Natural killer cell (primary cell): ENCODE results near the gene PTCH2. TPM values are rescaled to one million over a fixed set of nuclear protein-coding genes. Genes with fewer than 3 reads are reported as not detected.

Source experiments
- ATAC-seq, 3 donors: fragments of 150-1000 bp in 2 of 3; fragments of 200-7000 bp in 1 of 3; cut with Tn5 transposase; 1 replicate in 1 of 3; 2 replicates in 2 of 3; pipeline ENCODE4 v1.10.0; 2021; ENCODE audit warnings: mild to moderate bottlenecking in 2 of 3, moderate library complexity in 2 of 3
- DNase-seq, 2 donors: peaks; one replicate each; pipeline versions ENCODE4 v3.0.0 to v3.0.0-alpha.2; 2013 to 2021; ENCODE audit warnings: mixed read lengths in 1 of 2
- H3K27ac ChIP-seq: one replicate; pipeline ENCODE4 v1.5.1; 2013; ENCODE audit warnings: mild to moderate bottlenecking, low read length
- H3K27me3 ChIP-seq: one replicate; pipeline ENCODE4 v1.6.1; 2013; ENCODE audit warnings: low read length; ENCODE audit not compliant: control insufficient read depth, insufficient read depth
- H3K36me3 ChIP-seq: one replicate; pipeline ENCODE4 v1.6.1; 2013; ENCODE audit warnings: low read length; ENCODE audit not compliant: control insufficient read depth, insufficient read depth
- H3K4me1 ChIP-seq: one replicate; pipeline ENCODE4 v1.6.1; 2013; ENCODE audit warnings: low read length; ENCODE audit not compliant: control insufficient read depth, insufficient read depth
- H3K4me3 ChIP-seq: one replicate; pipeline ENCODE4 v1.5.1; 2013; ENCODE audit warnings: low read length
- H3K9me3 ChIP-seq: one replicate; pipeline ENCODE4 v1.6.1; 2013; ENCODE audit warnings: low read length; ENCODE audit not compliant: control insufficient read depth, insufficient read depth
- H3K27ac Mint-ChIP-seq, 2 donors: one replicate each; pipeline ENCODE4 v1.8.0; 2022; ENCODE audit warnings: mild to moderate bottlenecking in 2 of 2, mixed read lengths in 2 of 2, moderate library complexity in 1 of 2
- H3K27me3 Mint-ChIP-seq, 2 donors: one replicate each; pipeline ENCODE4 v1.8.0; 2022; ENCODE audit warnings: low read depth in 2 of 2, mixed read lengths in 2 of 2
- H3K36me3 Mint-ChIP-seq: one replicate; pipeline ENCODE4 v1.8.0; 2022; ENCODE audit warnings: mixed read lengths
- H3K4me1 Mint-ChIP-seq, 2 donors: one replicate each; pipeline ENCODE4 v1.8.0; 2022; ENCODE audit warnings: mixed read lengths in 2 of 2
- H3K4me3 Mint-ChIP-seq: one replicate; pipeline ENCODE4 v1.8.0; 2022; ENCODE audit warnings: mild to moderate bottlenecking, moderate library complexity, mixed read lengths
- H3K9me3 Mint-ChIP-seq, 2 donors: one replicate each; pipeline ENCODE4 v1.8.0; 2022; ENCODE audit warnings: mixed read lengths in 2 of 2
- CTCF ChIP-seq: fragments of 200-600 bp; IDR thresholded peaks from one replicate; pipeline ENCODE4 v1.8.0; 2022; ENCODE audit warnings: antibody characterized with exemption
- WGBS: methylation state at CpG from one replicate; pipeline ENCODE4 v1.1.7; 2013; ENCODE audit warnings: missing lambda C conversion rate; ENCODE audit not compliant: insufficient coverage; 5-methylcytosine and 5-hydroxymethylcytosine counted together
- intact Hi-C: fragments of 100-400 bp; cut with micrococcal nuclease; formaldehyde crosslinking; loops from one replicate; pipeline ENCODE4 v1.14.2; 2022
- total RNA-seq, 4 donors: library from RNA; stranded (reverse); fragments of 120-200 nt in 1 of 4; gene quantifications; one replicate each; pipeline versions ENCODE4 v1.2.3 to v1.2.4, GENCODE V29; 2013 to 2022

The PTCH2 gene
- total RNA-seq, 3 donors from 2014 or later (not counting 1 experiment from before 2014, with no cell fraction given): 1.8 to 3.1 (median 2.4) TPM

- Mint-ChIP-seq H3K4me3 (no peak overlapping the region), H3K27me3 (no peaks in the 10 kb centered on the region), H3K4me1 (no peaks in the 10 kb centered on the region), H3K9me3 (no peaks in the 10 kb centered on the region), H3K36me3 (no peaks in the 10 kb centered on the region), H3K27ac (no peak overlapping the region)
- no peak overlapping the region for H3K4me3 ChIP-seq
- H3K9me3 ChIP-seq: no peaks in the 10 kb centered on the region
- intact Hi-C loops: no loop called here
- H3K27ac ChIP-seq: no peak overlapping the region
- no peak for TF ChIP-seq CTCF
- peaks cover 3% of the 10 kb centered on the region for H3K4me1 ChIP-seq
- ATAC-seq: no peak
- no peaks in the 10 kb centered on the region for H3K27me3 ChIP-seq
- H3K36me3 ChIP-seq: peaks cover 2% of the 10 kb centered on the region
- WGBS: 95% methylated on average over 4 of the region's 7 CpGs
- no peak for DNase-seq
Measured at GRCh38 chr1:44857446-44857845, 14.4 kb upstream of the PTCH2 start.

- H3K4me3 ChIP-seq: no peak overlapping the region
- no peaks in the 10 kb centered on the region for H3K9me3 ChIP-seq
- DNase-seq (no peak), ATAC-seq (no peak)
- TF ChIP-seq CTCF: no peak
- no peaks in the 10 kb centered on the region for H3K4me1 ChIP-seq
- H3K27me3 Mint-ChIP-seq: no peaks in the 10 kb centered on the region
- H3K4me3 Mint-ChIP-seq: no peak overlapping the region
- no peak overlapping the region for H3K27ac Mint-ChIP-seq
- H3K36me3 Mint-ChIP-seq: no peaks in the 10 kb centered on the region
- no peaks in the 10 kb centered on the region for H3K27me3 ChIP-seq
- peaks cover 2% of the 10 kb centered on the region for H3K36me3 ChIP-seq
- no peaks in the 10 kb centered on the region for H3K4me1 Mint-ChIP-seq
- no peak overlapping the region for H3K27ac ChIP-seq
- H3K9me3 Mint-ChIP-seq: no peaks in the 10 kb centered on the region
- WGBS: 95% methylated on average over 7 of the region's 7 CpGs
- intact Hi-C loops: no loop called here
Measured at GRCh38 chr1:44855742-44856141, 12.7 kb upstream of the PTCH2 start.

DNA sequence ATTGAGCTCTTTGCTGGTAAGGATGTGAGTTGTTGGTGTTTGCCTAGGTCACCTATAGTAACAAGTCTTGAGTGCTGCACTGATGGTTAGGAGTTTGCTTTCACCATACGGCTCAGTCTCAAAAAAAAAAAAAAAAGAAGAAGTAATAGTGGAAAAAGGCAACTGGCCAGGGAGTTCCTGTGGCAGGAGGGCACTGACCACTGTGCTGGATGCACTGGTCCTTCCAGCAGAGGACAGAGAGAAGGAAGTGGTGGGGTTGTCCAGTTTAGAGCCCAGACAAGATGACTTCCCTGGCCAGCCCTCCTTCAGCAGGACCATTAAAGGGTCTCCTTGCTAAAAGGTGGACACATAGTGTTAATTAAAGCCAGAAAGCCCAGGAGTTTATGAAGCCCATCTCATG is 11.9 kb upstream of the PTCH2 start:
- no peaks in the 10 kb centered on the region for H3K36me3 Mint-ChIP-seq
- ATAC-seq (no peak), DNase-seq (no peak)
- H3K4me3 ChIP-seq: no peak overlapping the region
- H3K27me3 Mint-ChIP-seq: no peaks in the 10 kb centered on the region
- no peaks in the 10 kb centered on the region for H3K4me1 Mint-ChIP-seq
- no peak overlapping the region for H3K27ac ChIP-seq
- H3K4me1 ChIP-seq: no peaks in the 10 kb centered on the region
- H3K9me3 Mint-ChIP-seq: no peaks in the 10 kb centered on the region
- intact Hi-C loops: no loop called here
- no peaks in the 10 kb centered on the region for H3K27me3 ChIP-seq
- WGBS: 87% methylated on average over 1 of the region's 1 CpG
- no peak overlapping the region for H3K4me3 Mint-ChIP-seq
- H3K36me3 ChIP-seq: peaks cover 5% of the 10 kb centered on the region
- TF ChIP-seq CTCF: no peak
- no peak overlapping the region for H3K27ac Mint-ChIP-seq
- no peaks in the 10 kb centered on the region for H3K9me3 ChIP-seq

GRCh38 chr1:44853201-44853600 is 10.1 kb upstream of the PTCH2 start:
- no peak for TF ChIP-seq CTCF
- no peak overlapping the region for H3K4me3 Mint-ChIP-seq
- Histone ChIP-seq H3K27ac (no peak overlapping the region), H3K27me3 (no peaks in the 10 kb centered on the region), H3K4me1 (no peaks in the 10 kb centered on the region), H3K9me3 (no peaks in the 10 kb centered on the region), H3K36me3 (peaks cover 7% of the 10 kb centered on the region), H3K4me3 (no peak overlapping the region)
- over 99% methylated on average over 6 of the region's 6 CpGs for WGBS
- no peak overlapping the region for H3K27ac Mint-ChIP-seq
- H3K9me3 Mint-ChIP-seq: no peaks in the 10 kb centered on the region
- ATAC-seq: no peak
- DNase-seq: no peak
- no peaks in the 10 kb centered on the region for H3K36me3 Mint-ChIP-seq
- no peaks in the 10 kb centered on the region for H3K27me3 Mint-ChIP-seq
- H3K4me1 Mint-ChIP-seq: no peaks in the 10 kb centered on the region
- intact Hi-C loops: no loop called here
